Spleen (tissue), 11 donors: Measurements from ENCODE around the gene RNF111. TPM values are rescaled to one million over a fixed set of nuclear protein-coding genes. Genes with fewer than 3 reads are reported as not detected.

ENCODE experiments used
- DNase-seq: peaks from one replicate; pipeline ENCODE4 v3.0.0-alpha.2; 2020
- H3K27ac ChIP-seq, 8 donors: fragments of 200-600 bp; sonication (generic) in 7 of 8; 1 replicate in 4 of 8; 2 replicates in 4 of 8; pipeline versions ENCODE4 v1.5.0 to v1.8.0; 2016 to 2021; ENCODE audit warnings: inconsistent platforms in 4 of 8, mild to moderate bottlenecking in 4 of 8, moderate library complexity in 1 of 8
- H3K27me3 ChIP-seq, 7 donors: fragments of 200-600 bp; sonication (generic) in 6 of 7; replicated peaks in 1 of 7; 1 replicate in 4 of 7; 2 replicates in 3 of 7; pipeline versions ENCODE4 v1.5.0 to v1.8.0; 2016 to 2021; ENCODE audit warnings: inconsistent platforms in 3 of 7, mild to moderate bottlenecking in 1 of 7
- H3K36me3 ChIP-seq, 6 donors: fragments of 200-600 bp; sonication (generic) in 5 of 6; 1 replicate in 4 of 6; 2 replicates in 2 of 6; pipeline versions ENCODE4 v1.5.0 to v1.8.0; 2016 to 2021; ENCODE audit warnings: inconsistent platforms in 2 of 6
- H3K4me1 ChIP-seq, 6 donors: fragments of 200-600 bp; sonication (generic) in 5 of 6; 1 replicate in 3 of 6; 2 replicates in 3 of 6; pipeline versions ENCODE4 v1.5.0 to v1.8.0; 2016 to 2021; ENCODE audit warnings: inconsistent platforms in 3 of 6
- H3K4me3 ChIP-seq, 8 donors: fragments of 200-600 bp; sonication (generic) in 7 of 8; 1 replicate in 4 of 8; 2 replicates in 4 of 8; pipeline versions ENCODE4 v1.5.0 to v1.8.0; 2016 to 2021; ENCODE audit warnings: inconsistent platforms in 4 of 8, mild to moderate bottlenecking in 4 of 8, moderate library complexity in 2 of 8
- H3K9me3 ChIP-seq, 8 donors: fragments of 200-600 bp; sonication (generic) in 7 of 8; 1 replicate in 4 of 8; 2 replicates in 4 of 8; pipeline versions ENCODE4 v1.5.0 to v1.8.0; 2016 to 2021; ENCODE audit warnings: inconsistent platforms in 4 of 8
- CTCF ChIP-seq, 11 experiments: fragments of 200-600 bp in 7 of 11; fragments of 450-650 bp in 4 of 11; sonication (generic) in 4 of 11; IDR thresholded peaks in 8 of 11; conservative IDR thresholded peaks in 3 of 11; 1 replicate in 7 of 11; 2 replicates in 4 of 11; pipeline versions ENCODE4 v1.4.0 to v1.8.0; 2016 to 2021; ENCODE audit warnings: antibody characterized with exemption in 11 of 11, inconsistent platforms in 4 of 11, mild to moderate bottlenecking in 1 of 11
- POLR2A ChIP-seq, 3 donors: fragments of 450-650 bp; IDR thresholded peaks; one replicate each; pipeline ENCODE4 v1.5.1; 2017; ENCODE audit warnings: antibody characterized with exemption in 3 of 3, mild to moderate bottlenecking in 1 of 3
- POLR2AphosphoS5 ChIP-seq, 3 donors: sonication (generic); formaldehyde crosslinking; IDR thresholded peaks; one replicate each; pipeline ENCODE4 v1.5.1; 2017; ENCODE audit warnings: antibody characterized with exemption in 3 of 3
- WGBS, 5 donors: extraction: QIAGEN DNeasy Blood & Tissue Kit in 3 of 5; methylation state at CpG; one replicate each; pipeline versions ENCODE4 v1.1.5 to v1.1.7; 2013 to 2018; 5-methylcytosine and 5-hydroxymethylcytosine counted together
- intact Hi-C: fragments of 100-400 bp; cut with DNase I; formaldehyde crosslinking; loops from one replicate; pipeline ENCODE4 v1.15.0; 2023; ENCODE audit warnings: low total_unique reads
- polyA plus RNA-seq, 3 donors: library from polyadenylated mRNA; stranded (reverse); fragments of 200-250 nt; gene quantifications; one replicate each; pipeline ENCODE4 v1.2.1, GENCODE V29; 2013
- total RNA-seq, 7 donors: library from RNA; depleted of rRNA in 3 of 7; stranded (reverse); fragments of >200 nt in 3 of 7; fragmentation: NEBNext Ultra II Directional in 4 of 7; extraction: Animal tissue kit (Norgen Biotek cat#: 25700) in 4 of 7; gene quantifications; one replicate each; pipeline versions ENCODE4 v1.1.0 to v1.2.1, GENCODE V29; 2016 to 2021
- donor health status: healthy with polysubstance abuse.
- donor health status: DM: no; HTN: no; CAD: no; lungs with moderate emphysema.
- donor health status: DM: no; HTN: no; CAD: no.
- donor health status: Bipolar disorder and iron deficiency.
- donor health status: healthy.
- donor health status: DM: no; HTN: no; CAD: no.
- donor health status: DM: yes; HTN: yes; CAD: no.

Gene RNF111
- total and polyA plus RNA-seq, 10 donors: 10.5 to 68.2 (median 41.1) TPM

GRCh38 chr15:59063042-59063441, 75.6 kb downstream of the RNF111 start:
- peaks cover 3 to 100% (median 89%) of the 10 kb centered on the region in 6 donors for H3K36me3 ChIP-seq
- H3K4me1 ChIP-seq: peaks cover 0 to 4% (median 0%) of the 10 kb centered on the region in 6 donors
- no peak overlapping the region for H3K27ac ChIP-seq
- intact Hi-C loops: no loop called here
- no peaks in the 10 kb centered on the region for H3K9me3 ChIP-seq
- H3K4me3 ChIP-seq: no peak overlapping the region
- TF ChIP-seq POLR2A (IDR thresholded peaks at IDR 0.05) (no peak), POLR2AphosphoS5 (IDR thresholded peaks at IDR 0.05) (no peak), CTCF (IDR thresholded peaks at IDR 0.05 in 8 of 11, conservative IDR thresholded peaks at IDR 0.05 in 3 of 11) (no peak)
- no peak for DNase-seq
- no peaks in the 10 kb centered on the region for H3K27me3 ChIP-seq
- 54 to 73% (median 69%) methylated on average over 4 of the region's 4 CpGs for WGBS, 5 donors

GRCh38 chr15:59069430-59069829, 82.0 kb downstream of the RNF111 start:
- H3K27me3 ChIP-seq: no peaks in the 10 kb centered on the region
- 93 to 98% (median 96%) methylated on average over 1 of the region's 1 CpG for WGBS, 5 donors
- no peak for DNase-seq
- H3K36me3 ChIP-seq: peaks cover 0 to 100% (median 64%) of the 10 kb centered on the region in 6 donors
- H3K4me3 ChIP-seq: no peak overlapping the region
- no peaks in the 10 kb centered on the region for H3K4me1 ChIP-seq
- no peak overlapping the region for H3K27ac ChIP-seq
- no peak for TF ChIP-seq POLR2A (IDR thresholded peaks at IDR 0.05)
- TF ChIP-seq POLR2AphosphoS5 (IDR thresholded peaks at IDR 0.05): no peak
- no peak for TF ChIP-seq CTCF (IDR thresholded peaks at IDR 0.05 in 8 of 11, conservative IDR thresholded peaks at IDR 0.05 in 3 of 11)
- H3K9me3 ChIP-seq: no peaks in the 10 kb centered on the region
- intact Hi-C loops: no loop called here

- no peak overlapping the region for H3K27ac ChIP-seq
- no peaks in the 10 kb centered on the region for H3K27me3 ChIP-seq
- no peak for DNase-seq
- no peak for TF ChIP-seq POLR2AphosphoS5 (IDR thresholded peaks at IDR 0.05)
- 83 to 98% (median 90%) methylated on average over 1 of the region's 1 CpG for WGBS, 5 donors
- H3K36me3 ChIP-seq: peaks cover 0 to 96% (median 37%) of the 10 kb centered on the region in 6 donors
- H3K4me3 ChIP-seq: no peak overlapping the region
- intact Hi-C loops: no loop called here
- H3K9me3 ChIP-seq: no peaks in the 10 kb centered on the region
- H3K4me1 ChIP-seq: no peaks in the 10 kb centered on the region
Measured at GRCh38 chr15:59074607-59075006, 87.1 kb downstream of the RNF111 start.

GRCh38 chr15:59087731-59088130, 100.3 kb downstream of the RNF111 start:
- no peak overlapping the region for H3K4me3 ChIP-seq
- no peaks in the 10 kb centered on the region for H3K4me1 ChIP-seq
- intact Hi-C loops: no loop called here
- no peak overlapping the region for H3K27ac ChIP-seq
- no peak for DNase-seq
- 91 to 97% (median 95%) methylated on average over 2 of the region's 2 CpGs for WGBS, 5 donors
- no peaks in the 10 kb centered on the region for H3K27me3 ChIP-seq
- H3K36me3 ChIP-seq: peaks cover 3 to 100% (median 82%) of the 10 kb centered on the region in 6 donors
- no peaks in the 10 kb centered on the region for H3K9me3 ChIP-seq
- TF ChIP-seq POLR2A (IDR thresholded peaks at IDR 0.05) (no peak), CTCF (IDR thresholded peaks at IDR 0.05 in 8 of 11, conservative IDR thresholded peaks at IDR 0.05 in 3 of 11) (no peak), POLR2AphosphoS5 (IDR thresholded peaks at IDR 0.05) (no peak)

GRCh38 chr15:59094077-59094476, 106.6 kb downstream of the RNF111 start:
- no peak for DNase-seq
- H3K36me3 ChIP-seq: peaks cover 0 to 95% (median 80%) of the 10 kb centered on the region in 6 donors
- no peak overlapping the region for H3K4me3 ChIP-seq
- TF ChIP-seq POLR2AphosphoS5 (IDR thresholded peaks at IDR 0.05) (no peak), CTCF (IDR thresholded peaks at IDR 0.05 in 8 of 11, conservative IDR thresholded peaks at IDR 0.05 in 3 of 11) (no peak), POLR2A (IDR thresholded peaks at IDR 0.05) (no peak)
- 94 to 98% (median 98%) methylated on average over 1 of the region's 1 CpG for WGBS, 5 donors
- no peaks in the 10 kb centered on the region for H3K27me3 ChIP-seq
- H3K9me3 ChIP-seq: no peaks in the 10 kb centered on the region
- no peak overlapping the region for H3K27ac ChIP-seq
- no peaks in the 10 kb centered on the region for H3K4me1 ChIP-seq
- intact Hi-C loops: no loop called here
